Brain microvascular endothelial cell (primary cell): ENCODE data around the gene BRCA2.

Experiments used
- DNase-seq: peaks from one replicate; pipeline ENCODE4 v3.0.0-alpha.2; 2020
- H3K27ac ChIP-seq: fragments of 250-450 bp; sonication (Bioruptor Pico); 2 replicates; pipeline ENCODE4 v1.5.1; 2020; ENCODE audit warnings: mild to moderate bottlenecking, moderate library complexity
- H3K27me3 ChIP-seq: fragments of 250-450 bp; sonication (Bioruptor Pico); replicated peaks from 2 replicates; pipeline ENCODE4 v1.5.1; 2020; ENCODE audit warnings: mild to moderate bottlenecking
- H3K36me3 ChIP-seq: fragments of 250-450 bp; sonication (Bioruptor Pico); replicated peaks from 2 replicates; pipeline ENCODE4 v1.5.1; 2020; ENCODE audit warnings: mild to moderate bottlenecking
- H3K4me3 ChIP-seq: 2 replicates; pipeline ENCODE4 v1.5.1; 2011; ENCODE audit warnings: low read depth, mild to moderate bottlenecking, control low read depth, low read length, moderate library complexity
- CTCF ChIP-seq: IDR thresholded peaks from 2 replicates; pipeline ENCODE4 v1.5.1; 2011; ENCODE audit warnings: low read depth, mild to moderate bottlenecking, moderate library complexity, low read length, control low read depth, inconsistent platforms; ENCODE audit errors: missing control alignments
- in situ Hi-C: cut with HindIII; loops from 2 replicates; pipeline ENCODE4 v1.10.0; 2017; ENCODE audit warnings: low sequenced_read_pairs, low pct_ligation_motif_present

Gene BRCA2

DNA sequence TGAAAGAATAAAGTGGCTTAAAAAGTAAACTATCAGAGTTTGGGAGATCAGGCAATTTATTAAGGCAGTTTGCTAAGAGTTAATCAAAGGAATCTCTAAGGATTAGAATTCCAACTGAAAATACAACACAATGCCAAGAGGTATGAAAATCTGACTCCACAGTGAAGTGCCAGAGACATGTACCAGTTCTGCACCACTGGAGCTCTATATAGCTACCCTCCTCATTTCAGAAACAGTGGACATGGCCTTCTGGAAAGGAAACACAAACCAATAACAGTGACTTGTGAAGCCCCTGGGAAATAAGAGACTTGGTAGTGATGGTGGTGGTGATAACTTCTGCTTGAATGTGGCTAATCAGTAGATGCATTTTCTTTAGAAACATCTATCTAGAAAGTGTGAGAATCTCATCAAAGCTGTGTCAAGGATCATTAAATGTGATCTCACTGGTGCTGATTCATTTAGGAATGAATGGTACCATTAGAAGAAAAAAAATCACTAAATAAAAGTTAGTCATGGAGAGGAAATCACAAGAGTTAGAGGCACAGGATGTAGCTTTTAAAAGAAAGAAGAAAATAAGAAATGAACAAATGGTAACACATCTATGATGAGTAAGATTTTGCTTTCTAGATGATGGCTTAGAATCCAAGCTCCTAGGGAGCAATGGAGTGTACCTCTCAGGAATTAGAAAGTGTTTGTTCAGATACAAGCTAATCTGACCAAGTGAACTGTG lies 132.8 kb downstream of the BRCA2 start:
- H3K36me3 ChIP-seq = no peaks in the 10 kb centered on the region
- no peak overlapping the region for H3K27ac ChIP-seq
- in situ Hi-C loops = no loop called here
- H3K27me3 ChIP-seq = no peaks in the 10 kb centered on the region
- no peak for TF ChIP-seq CTCF
- no peak for DNase-seq
- no peak overlapping the region for H3K4me3 ChIP-seq

DNA sequence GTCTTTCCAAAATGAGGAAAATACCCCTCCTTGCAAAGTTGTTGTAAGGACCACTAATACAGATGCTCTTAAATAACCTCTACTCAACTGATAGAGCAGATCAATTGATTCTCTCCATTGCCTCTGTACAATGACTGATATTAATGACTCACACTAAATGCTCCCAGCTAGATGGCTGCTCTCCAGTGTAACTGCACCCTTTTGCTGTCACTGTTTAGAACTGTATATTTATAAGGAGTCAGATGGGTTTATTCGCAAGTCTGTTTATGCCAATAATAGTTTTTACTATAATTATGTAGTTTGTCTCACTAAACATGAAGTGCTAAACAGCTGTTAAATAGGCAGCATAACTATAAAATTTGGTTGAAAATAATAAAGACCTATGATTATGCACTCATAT lies 133.7 kb downstream of the BRCA2 start:
- no peaks in the 10 kb centered on the region for H3K27me3 ChIP-seq
- no peak overlapping the region for H3K27ac ChIP-seq
- in situ Hi-C loops = no loop called here
- DNase-seq = no peak
- H3K36me3 ChIP-seq = no peaks in the 10 kb centered on the region
- no peak for TF ChIP-seq CTCF
- H3K4me3 ChIP-seq = no peak overlapping the region
